Body of pancreas (tissue), 4 donors: ENCODE results near the gene SNED1. TPM values are rescaled to one million over a fixed set of nuclear protein-coding genes. Genes with fewer than 3 reads are reported as not detected.

ENCODE experiments used
- ATAC-seq: fragments of 150-250 bp; one replicate; pipeline ENCODE4 v1.9.1; 2016
- DNase-seq, 4 donors: peaks; one replicate each; pipeline ENCODE4 v3.0.0-alpha.2; 2019
- H3K27ac ChIP-seq, 4 donors: fragments of 200-600 bp; sonication (generic); 1 replicate in 3 of 4; 2 replicates in 1 of 4; pipeline versions ENCODE4 v1.5.1 to v1.6.1; 2016 to 2019; ENCODE audit warnings: mild to moderate bottlenecking in 1 of 4, mixed read lengths in 1 of 4, moderate library complexity in 1 of 4
- H3K27me3 ChIP-seq, 2 donors: fragments of 200-600 bp; sonication (generic); one replicate each; pipeline ENCODE4 v1.6.0; 2016; ENCODE audit warnings: mild to moderate bottlenecking in 1 of 2
- H3K36me3 ChIP-seq, 2 donors: fragments of 200-600 bp; sonication (generic); replicated peaks in 1 of 2; 2 replicates each; pipeline ENCODE4 v1.5.1; 2016; ENCODE audit warnings: low read depth in 2 of 2; ENCODE audit not compliant: insufficient read depth in 1 of 2
- H3K4me1 ChIP-seq: fragments of 200-600 bp; sonication (generic); one replicate; pipeline ENCODE4 v1.6.0; 2016
- H3K4me3 ChIP-seq, 2 donors: fragments of 200-600 bp; sonication (generic); 1 replicate in 1 of 2; 2 replicates in 1 of 2; pipeline ENCODE4 v1.5.1; 2016 to 2019
- H3K9me3 ChIP-seq, 3 donors: fragments of 200-600 bp; sonication (generic); 1 replicate in 2 of 3; 2 replicates in 1 of 3; pipeline ENCODE4 v1.5.1; 2016
- CTCF ChIP-seq, 7 experiments: fragments of 450-650 bp in 4 of 7; fragments of 200-600 bp in 3 of 7; sonication (generic) in 3 of 7; IDR thresholded peaks; one replicate each; pipeline ENCODE4 v1.5.1; 2016 to 2019; ENCODE audit warnings: antibody characterized with exemption in 7 of 7
- POLR2A ChIP-seq, 3 donors: fragments of 450-650 bp; IDR thresholded peaks; one replicate each; pipeline ENCODE4 v1.6.1; 2016; ENCODE audit warnings: antibody characterized with exemption in 3 of 3, mild to moderate bottlenecking in 2 of 3
- WGBS, 2 donors: methylation state at CpG; one replicate each; pipeline ENCODE4 v1.1.5; 2017; 5-methylcytosine and 5-hydroxymethylcytosine counted together
- intact Hi-C: fragments of 100-400 bp; cut with DNase I; formaldehyde crosslinking; loops from one replicate; pipeline ENCODE4 v1.15.1; 2023
- total RNA-seq, 2 donors: library from RNA; depleted of rRNA; stranded (reverse); fragments of >200 nt; gene quantifications; one replicate each; pipeline ENCODE4 v1.1.0, GENCODE V29; 2016

Gene SNED1
- total RNA-seq, 2 donors from 2014 or later = 13.5 to 33.0 TPM

GRCh38 chr2:241082341-241083090, 84.1 kb downstream of the SNED1 start:
- intact Hi-C loops = no loop called here
- no peak for DNase-seq
- Histone ChIP-seq H3K4me1 (no peaks in the 10 kb centered on the region), H3K27me3 (no peaks in the 10 kb centered on the region), H3K4me3 (no peak overlapping the region), H3K27ac (no peak overlapping the region), H3K9me3 (no peaks in the 10 kb centered on the region), H3K36me3 (peaks cover 0 to 9% of the 10 kb centered on the region in 2 donors)
- 79 to 81% methylated on average over 14 of the region's 14 CpGs for WGBS, 2 donors
- no peak for TF ChIP-seq POLR2A (IDR thresholded peaks at IDR 0.05)
- TF ChIP-seq CTCF (IDR thresholded peaks at IDR 0.05) = no peak
- ATAC-seq = no peak

- H3K4me3 ChIP-seq = no peak overlapping the region
- H3K36me3 ChIP-seq = peaks cover 0 to 14% of the 10 kb centered on the region in 2 donors
- no peaks in the 10 kb centered on the region for H3K4me1 ChIP-seq
- ATAC-seq (no peak), DNase-seq (no peak)
- H3K27me3 ChIP-seq = no peaks in the 10 kb centered on the region
- TF ChIP-seq POLR2A (IDR thresholded peaks at IDR 0.05) (no peak), CTCF (IDR thresholded peaks at IDR 0.05) (no peak)
- WGBS, 2 donors = 85 to 89% methylated on average over 5 of the region's 5 CpGs
- intact Hi-C loops = no loop called here
- no peaks in the 10 kb centered on the region for H3K9me3 ChIP-seq
- no peak overlapping the region for H3K27ac ChIP-seq
Measured at GRCh38 chr2:241083091-241083415, 84.6 kb downstream of the SNED1 start.

- WGBS, 2 donors = 95 to 98% methylated on average over 4 of the region's 4 CpGs
- H3K27me3 ChIP-seq = no peaks in the 10 kb centered on the region
- H3K27ac ChIP-seq = no peak overlapping the region
- no peaks in the 10 kb centered on the region for H3K4me1 ChIP-seq
- H3K36me3 ChIP-seq = peaks cover 0 to 18% of the 10 kb centered on the region in 2 donors
- no peak for TF ChIP-seq POLR2A (IDR thresholded peaks at IDR 0.05)
- TF ChIP-seq CTCF (IDR thresholded peaks at IDR 0.05) = no peak
- no peak for ATAC-seq
- no peak for DNase-seq
- intact Hi-C loops = no loop called here
- no peak overlapping the region for H3K4me3 ChIP-seq
- H3K9me3 ChIP-seq = no peaks in the 10 kb centered on the region
Measured at GRCh38 chr2:241084856-241085444, 86.5 kb downstream of the SNED1 start.

- H3K4me1 ChIP-seq = no peaks in the 10 kb centered on the region
- ATAC-seq (no peak), DNase-seq (no peak)
- H3K27ac ChIP-seq = no peak overlapping the region
- TF ChIP-seq CTCF (IDR thresholded peaks at IDR 0.05) (no peak), POLR2A (IDR thresholded peaks at IDR 0.05) (no peak)
- WGBS, 2 donors = 91 to 94% methylated on average over 27 to 29 of the region's 29 CpGs
- H3K36me3 ChIP-seq = peaks cover 0 to 23% of the 10 kb centered on the region in 2 donors
- H3K9me3 ChIP-seq = no peaks in the 10 kb centered on the region
- H3K4me3 ChIP-seq = no peak overlapping the region
- H3K27me3 ChIP-seq = no peaks in the 10 kb centered on the region
- intact Hi-C loops = no loop called here
Measured at GRCh38 chr2:241087420-241088268, 89.2 kb downstream of the SNED1 start.
